Activated CD8-positive, alpha-beta memory T cell treated with anti-CD3 and anti-CD28 coated beads, Interleukin-2, amount 10 ng/mL, durations not matched to agents 7 days and 5 days (primary cell): ENCODE data around the gene CSNK1D. TPM values are rescaled to one million over a fixed set of nuclear protein-coding genes. Genes with fewer than 3 reads are reported as not detected.

Source experiments
- ATAC-seq: fragments of 150-1000 bp; cut with Tn5 transposase; one replicate; pipeline ENCODE4 v1.10.0; 2021; ENCODE audit warnings: moderate library complexity
- CTCF ChIA-PET: fragments of 350-600 bp; sonication (Branson Sonifier 250); formaldehyde crosslinking; loops from one replicate; lab custom pipeline; 2021; ENCODE audit warnings: antibody characterized with exemption; lab: Charles Lee
- DNase-seq: peaks from one replicate; pipeline ENCODE4 v3.0.0-alpha.2; 2020
- H3K27ac Mint-ChIP-seq: one replicate; pipeline ENCODE4 v1.8.0; 2021; ENCODE audit warnings: mild to moderate bottlenecking, mixed read lengths
- H3K27me3 Mint-ChIP-seq: one replicate; pipeline ENCODE4 v1.8.0; 2021; ENCODE audit warnings: mixed read lengths
- H3K36me3 Mint-ChIP-seq: one replicate; pipeline ENCODE4 v1.8.0; 2021; ENCODE audit warnings: mild to moderate bottlenecking, mixed read lengths
- H3K4me1 Mint-ChIP-seq: one replicate; pipeline ENCODE4 v1.8.0; 2021; ENCODE audit warnings: mixed read lengths
- H3K4me3 Mint-ChIP-seq: one replicate; pipeline ENCODE4 v1.8.0; 2021; ENCODE audit warnings: mild to moderate bottlenecking, moderate library complexity, mixed read lengths
- H3K9me3 Mint-ChIP-seq: one replicate; pipeline ENCODE4 v1.8.0; 2022; ENCODE audit warnings: low read depth, mixed read lengths
- total RNA-seq, 2 experiments: library from RNA; stranded (reverse); gene quantifications; one replicate each; pipeline ENCODE4 v1.2.3, GENCODE V29; 2021

The CSNK1D gene
- total RNA-seq, 2 experiments from 2014 or later = 120 to 139 TPM

DNA sequence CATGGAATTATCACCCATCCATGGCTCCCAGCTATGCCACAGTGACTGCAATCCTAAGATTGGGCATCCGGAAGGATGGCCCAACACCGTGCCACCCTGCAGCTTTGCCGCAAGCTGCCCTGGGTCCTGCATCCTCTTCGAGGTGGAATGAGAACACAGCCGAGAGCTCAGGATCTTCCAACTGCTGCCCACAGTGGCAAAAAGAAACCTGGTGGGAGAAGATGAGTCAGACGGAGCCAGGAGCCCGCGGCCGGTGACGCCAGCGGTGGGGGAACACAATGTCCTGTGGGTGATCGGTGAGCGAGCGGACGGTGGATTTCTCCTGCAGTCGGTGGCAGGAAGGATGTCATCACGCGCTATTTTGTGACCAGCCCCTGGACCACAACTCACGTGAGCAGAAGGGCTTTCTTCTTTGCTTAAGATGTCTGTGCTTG lies 23.8 kb upstream of the CSNK1D start:
- ATAC-seq (peak; percentile 18), DNase-seq (peak; percentile 96)
- H3K36me3 Mint-ChIP-seq = peaks cover 2% of the 10 kb centered on the region
- no peaks in the 10 kb centered on the region for H3K27me3 Mint-ChIP-seq
- peak overlapping the region; percentile 100 for H3K27ac Mint-ChIP-seq
- H3K4me3 Mint-ChIP-seq = peak overlapping the region; percentile 82
- peaks cover 83% of the 10 kb centered on the region for H3K4me1 Mint-ChIP-seq
- CTCF ChIA-PET = interaction anchor here (1.2 to 12.6 kb wide), 9 partner anchors 14 to 91 kb away, joined by 3 to 206 read pairs (median 5); partner anchors contain the start of genes CD7 and CSNK1D
- H3K9me3 Mint-ChIP-seq = no peaks in the 10 kb centered on the region

DNA sequence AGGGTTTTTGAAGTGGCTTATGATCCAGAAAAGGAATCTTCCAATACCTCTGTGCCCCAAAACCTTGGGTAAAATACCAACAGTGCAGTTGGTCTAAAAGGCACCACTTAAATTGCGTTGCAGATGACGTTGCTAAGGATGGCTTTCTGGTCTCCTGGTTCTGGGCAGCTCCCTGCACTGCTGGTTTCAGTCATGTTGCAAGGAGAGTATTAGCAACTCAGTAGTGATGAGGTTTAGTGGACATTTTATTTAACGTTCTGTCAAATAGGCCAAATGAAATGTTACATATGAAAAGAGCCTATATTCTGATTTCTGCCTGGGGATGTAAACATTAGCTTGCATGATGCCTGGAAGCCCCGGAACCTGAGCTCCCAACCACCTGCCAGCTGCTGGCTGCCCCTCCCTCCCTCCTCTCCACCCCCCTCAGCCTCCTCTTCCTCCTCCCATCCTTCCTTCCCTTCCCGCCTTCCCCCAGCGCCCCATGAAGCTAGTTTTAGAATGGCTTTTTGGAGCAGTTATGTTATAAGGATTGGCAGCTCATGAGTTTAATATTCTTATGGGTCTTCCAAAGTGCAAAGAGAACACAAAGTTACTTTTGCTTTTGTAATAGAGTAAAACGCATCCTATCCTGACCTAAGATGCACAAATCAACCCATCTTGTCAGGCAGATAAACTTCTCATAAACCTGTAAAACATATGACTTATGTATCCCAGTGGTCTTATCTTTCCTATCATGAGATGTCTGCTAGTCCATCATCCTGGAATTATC lies 23.2 kb upstream of the CSNK1D start:
- H3K27me3 Mint-ChIP-seq = no peaks in the 10 kb centered on the region
- H3K9me3 Mint-ChIP-seq = no peaks in the 10 kb centered on the region
- CTCF ChIA-PET = interaction anchor here (1.3 to 12.6 kb wide), 7 partner anchors 13 to 91 kb away, joined by 3 to 206 read pairs (median 5); partner anchors contain the start of genes CD7 and CSNK1D
- H3K36me3 Mint-ChIP-seq = peaks cover 2% of the 10 kb centered on the region
- DNase-seq = no peak
- no peak for ATAC-seq
- peak overlapping the region; percentile 100 for H3K27ac Mint-ChIP-seq
- H3K4me3 Mint-ChIP-seq = peak overlapping the region; percentile 82
- H3K4me1 Mint-ChIP-seq = peaks cover 81% of the 10 kb centered on the region

DNA sequence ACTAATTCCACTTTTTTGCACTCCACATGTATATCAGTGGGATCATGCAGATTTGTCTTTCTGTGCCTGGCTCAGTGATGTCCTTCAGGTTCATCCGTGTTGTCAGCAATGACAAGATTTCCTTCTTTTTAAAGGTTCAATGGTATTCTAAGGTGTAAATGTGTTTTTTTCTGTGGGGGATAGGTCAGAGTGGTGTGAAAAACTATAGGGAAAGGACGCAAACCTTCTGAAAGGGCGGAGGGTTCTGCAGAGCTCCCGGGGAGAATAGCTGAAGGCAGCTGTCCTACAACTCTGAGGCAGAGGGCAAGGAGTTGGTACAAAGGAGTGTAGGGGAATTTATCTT lies 21.9 kb upstream of the CSNK1D start:
- H3K4me3 Mint-ChIP-seq = peak overlapping the region; percentile 1
- H3K27ac Mint-ChIP-seq = no peak overlapping the region
- no peak for DNase-seq
- CTCF ChIA-PET = no interaction called here
- no peak for ATAC-seq
- peaks cover 2% of the 10 kb centered on the region for H3K36me3 Mint-ChIP-seq
- H3K27me3 Mint-ChIP-seq = no peaks in the 10 kb centered on the region
- H3K4me1 Mint-ChIP-seq = peaks cover 73% of the 10 kb centered on the region
- H3K9me3 Mint-ChIP-seq = no peaks in the 10 kb centered on the region

DNA sequence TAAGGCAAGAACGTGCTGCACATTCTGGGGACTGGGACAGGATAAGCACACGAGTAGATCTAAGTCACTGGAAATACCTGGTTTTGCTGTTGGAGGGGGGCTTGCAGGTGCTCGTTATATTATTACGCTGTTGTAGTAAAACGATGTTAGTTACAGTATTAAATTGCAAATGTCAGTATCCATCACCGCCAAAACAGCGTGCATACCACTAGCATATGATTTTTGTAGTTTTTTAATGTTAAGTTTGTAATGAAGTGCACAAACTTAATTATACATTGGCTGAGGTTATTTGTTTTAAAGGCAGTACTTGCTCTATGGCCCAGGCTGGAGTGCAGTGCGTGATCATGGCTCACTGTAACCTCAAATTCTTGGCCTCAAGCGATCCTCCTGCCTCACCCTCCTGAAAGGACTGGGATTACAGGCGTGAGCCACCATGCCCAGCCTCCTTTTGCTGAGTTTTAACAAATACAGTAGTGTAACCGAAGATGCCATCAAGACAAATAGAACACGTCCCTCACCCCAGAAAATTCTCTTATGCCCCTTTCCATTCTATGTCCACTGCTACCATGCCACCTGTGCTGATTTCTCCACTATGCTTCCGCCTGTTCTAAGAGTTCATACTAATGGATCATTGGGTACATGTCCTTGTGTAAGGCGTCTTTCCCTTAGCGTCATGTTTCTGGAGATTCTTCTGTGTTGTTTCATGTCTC lies 20.7 kb upstream of the CSNK1D start:
- H3K4me1 Mint-ChIP-seq = peaks cover 61% of the 10 kb centered on the region

DNA sequence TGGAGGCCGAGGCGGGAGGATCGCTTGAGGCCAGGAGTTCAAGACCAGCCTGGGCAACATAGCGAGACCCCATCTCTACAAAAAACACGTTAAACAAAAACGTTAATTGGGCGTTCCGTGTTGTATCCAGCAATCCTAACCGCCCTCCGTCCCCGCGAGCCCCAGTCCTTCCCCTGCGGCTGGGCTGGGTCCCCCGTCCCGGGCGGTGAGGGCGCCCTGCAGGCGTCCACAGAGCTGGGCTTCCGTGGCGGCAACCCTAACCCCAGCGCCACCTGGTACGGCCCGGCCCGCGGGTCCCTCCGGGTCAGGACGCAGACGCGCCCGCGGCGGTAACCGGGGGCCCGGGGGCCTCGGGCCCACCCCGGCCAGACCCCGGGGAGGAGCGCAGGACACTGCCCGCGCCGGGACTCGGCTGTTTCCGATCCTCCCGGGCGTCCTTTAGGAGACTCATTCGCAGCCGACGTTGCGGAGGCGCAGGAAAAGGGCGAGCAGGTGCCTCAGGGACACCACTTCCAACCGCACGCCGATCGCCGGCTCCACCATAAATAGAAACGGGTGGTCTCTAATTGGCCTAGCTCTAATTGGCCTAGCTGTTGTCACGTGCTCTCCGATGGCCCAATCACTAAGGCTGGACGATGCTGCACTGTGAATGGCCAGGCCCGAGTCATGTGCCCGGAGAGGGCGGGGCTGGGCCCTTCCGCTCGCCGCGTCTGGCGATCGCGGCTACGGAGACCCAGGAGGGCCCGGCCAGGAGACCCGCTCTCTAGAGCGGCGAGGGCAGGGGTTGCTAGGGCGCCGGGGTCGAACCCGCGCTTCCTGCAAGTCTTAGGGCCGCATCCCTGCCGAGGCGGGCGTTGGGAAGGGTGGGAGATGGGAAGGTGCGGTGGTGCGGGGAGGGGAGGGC lies 19.0 kb upstream of the CSNK1D start:
- CTCF ChIA-PET = interaction anchor here (0.7 to 2.2 kb wide), 8 partner anchors 9 to 63 kb away, joined by 3 to 14 read pairs (median 4); partner anchors contain the start of genes CD7 and CSNK1D
- Mint-ChIP-seq H3K9me3 (no peaks in the 10 kb centered on the region), H3K4me1 (peaks cover 44% of the 10 kb centered on the region), H3K4me3 (peak overlapping the region; percentile 75), H3K27ac (peak overlapping the region; percentile 84), H3K27me3 (no peaks in the 10 kb centered on the region), H3K36me3 (peaks cover 2% of the 10 kb centered on the region)
- DNase-seq (peak; percentile 98), ATAC-seq (peak; percentile 95)

More for the DNA sequence above, 20.7 kb upstream of the CSNK1D start:
- H3K27me3 Mint-ChIP-seq = no peaks in the 10 kb centered on the region
- DNase-seq = no peak
- CTCF ChIA-PET = no interaction called here
- H3K4me3 Mint-ChIP-seq = peak overlapping the region; percentile 74
- no peaks in the 10 kb centered on the region for H3K9me3 Mint-ChIP-seq
- no peak for ATAC-seq
- peak overlapping the region; percentile 77 for H3K27ac Mint-ChIP-seq
- peaks cover 2% of the 10 kb centered on the region for H3K36me3 Mint-ChIP-seq

DNA sequence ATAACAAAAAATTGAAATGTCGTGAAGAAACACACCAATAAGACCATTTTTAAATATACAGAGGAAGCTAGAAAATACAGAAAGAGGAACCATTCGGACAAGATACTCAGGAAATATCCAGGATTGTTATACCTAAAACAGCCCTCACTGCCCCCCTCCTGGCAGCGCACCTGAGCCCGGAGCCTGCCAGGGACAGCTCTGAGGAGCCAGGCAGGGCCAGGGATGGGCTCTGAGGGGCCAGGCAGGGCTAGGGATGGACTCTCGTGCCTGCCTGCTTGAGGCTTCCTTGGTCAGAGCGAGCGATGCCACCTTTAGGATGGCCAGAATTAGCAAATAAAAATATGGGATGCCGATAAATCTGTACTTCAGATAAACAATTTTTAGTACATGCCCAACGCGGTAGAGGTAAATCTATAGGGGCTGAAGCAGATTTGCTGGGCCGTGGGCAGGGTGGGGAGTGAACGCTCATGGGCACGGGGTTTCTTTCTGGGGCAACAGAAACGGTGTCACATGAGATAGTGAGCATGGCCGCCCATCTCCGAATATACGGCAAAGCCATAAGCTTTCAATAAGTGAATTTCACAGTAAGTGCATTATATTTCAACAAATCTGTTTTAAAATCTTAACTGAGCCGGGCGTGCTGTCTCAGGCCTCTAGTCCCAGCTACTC lies 18.2 kb upstream of the CSNK1D start:
- no peaks in the 10 kb centered on the region for H3K27me3 Mint-ChIP-seq
- DNase-seq (no peak), ATAC-seq (no peak)
- peak overlapping the region; percentile 75 for H3K4me3 Mint-ChIP-seq
- peaks cover 36% of the 10 kb centered on the region for H3K4me1 Mint-ChIP-seq
- H3K9me3 Mint-ChIP-seq = no peaks in the 10 kb centered on the region
- peak overlapping the region; percentile 59 for H3K27ac Mint-ChIP-seq
- CTCF ChIA-PET = interaction anchor here (0.8 to 2.2 kb wide), 8 partner anchors 9 to 62 kb away, joined by 3 to 14 read pairs (median 5); partner anchors contain the start of gene CD7
- peaks cover 2% of the 10 kb centered on the region for H3K36me3 Mint-ChIP-seq

DNA sequence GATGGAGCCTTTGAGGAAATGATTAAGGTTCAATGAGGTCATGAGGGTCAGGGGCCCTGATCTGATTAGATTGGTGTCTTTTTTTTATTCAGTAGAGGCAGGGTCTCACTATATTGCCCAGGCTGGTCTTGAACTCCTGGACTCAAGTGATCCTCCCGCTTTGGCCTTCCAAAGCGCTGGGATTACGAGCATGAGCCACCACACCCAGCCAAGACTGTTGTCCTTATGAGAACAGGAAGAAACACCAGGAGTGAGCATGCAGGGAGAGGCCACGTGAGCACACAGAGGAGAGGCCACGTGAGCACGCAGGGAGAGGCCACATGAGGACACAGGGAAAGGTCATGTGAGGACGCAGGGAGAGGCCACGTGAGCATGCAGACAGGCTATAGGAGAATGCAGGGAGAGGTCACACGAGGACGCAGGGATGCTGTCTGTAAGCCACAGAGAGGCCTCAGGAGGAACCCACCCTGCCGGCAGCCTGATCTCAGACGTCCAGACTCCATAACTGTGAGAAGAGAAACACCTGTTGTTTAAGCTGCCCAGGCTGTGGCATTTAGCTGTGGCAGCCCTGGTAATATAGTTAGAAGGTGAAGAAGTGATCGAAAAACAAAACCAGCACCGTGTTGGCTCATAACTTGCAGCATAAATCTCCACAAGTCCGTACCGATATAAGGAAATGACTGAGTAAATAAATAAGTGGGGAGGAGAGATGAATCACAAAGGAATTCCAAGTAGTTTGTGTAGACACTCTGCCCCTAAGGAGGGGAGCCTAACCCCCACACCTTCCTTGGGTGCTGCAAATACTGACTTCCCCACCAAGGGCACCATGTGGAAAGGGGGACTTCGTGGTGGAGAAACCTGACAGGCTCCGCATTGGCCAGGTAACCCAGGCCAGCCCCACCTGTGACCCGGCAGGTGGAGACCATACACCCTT lies 14.6 kb upstream of the CSNK1D start:
- Mint-ChIP-seq H3K4me3 (no peak overlapping the region), H3K27me3 (no peaks in the 10 kb centered on the region), H3K27ac (no peak overlapping the region), H3K9me3 (no peaks in the 10 kb centered on the region), H3K36me3 (no peaks in the 10 kb centered on the region), H3K4me1 (peaks cover 19% of the 10 kb centered on the region)
- CTCF ChIA-PET = no interaction called here
- DNase-seq (no peak), ATAC-seq (no peak)

DNA sequence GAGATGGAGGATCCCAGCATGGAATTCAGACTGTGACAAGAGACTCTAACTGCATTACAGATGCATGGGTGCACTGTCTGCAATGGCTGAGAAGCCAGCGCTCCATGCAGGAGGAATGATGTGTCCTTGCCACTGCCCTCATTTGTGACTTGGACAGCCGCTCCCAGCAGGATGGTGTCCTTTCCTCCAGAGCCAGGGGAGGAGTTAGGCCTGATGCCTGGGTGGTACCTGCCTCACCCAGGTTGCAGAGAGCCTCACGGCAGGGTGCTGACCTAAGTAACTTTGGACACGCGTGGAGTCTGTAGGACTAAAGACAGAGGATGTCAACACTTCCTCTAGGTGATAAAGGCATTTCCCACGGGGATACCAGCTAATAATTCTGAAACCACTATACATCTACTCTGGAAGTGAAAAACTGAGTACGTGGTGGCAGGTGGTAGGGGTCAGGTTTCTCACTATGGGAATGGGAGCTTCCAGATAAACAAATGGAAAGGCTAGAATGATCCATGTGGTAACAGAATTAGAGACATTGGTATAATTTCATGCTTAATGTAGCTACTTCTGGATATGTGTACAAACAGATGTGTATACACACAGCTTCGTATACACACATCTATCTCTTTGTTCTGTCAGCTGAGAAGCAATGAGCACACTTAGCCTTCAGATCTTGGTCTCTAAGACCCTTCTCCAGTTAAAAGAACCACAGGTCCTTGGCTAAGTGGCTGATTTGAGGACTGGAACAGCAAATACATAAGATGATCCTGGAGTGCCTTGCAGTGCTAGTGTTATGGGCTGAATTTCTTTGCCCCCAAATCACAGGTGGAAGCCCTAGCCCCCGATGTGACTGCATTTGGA lies 13.7 kb upstream of the CSNK1D start:
- Mint-ChIP-seq H3K36me3 (no peaks in the 10 kb centered on the region), H3K27ac (no peak overlapping the region), H3K27me3 (no peaks in the 10 kb centered on the region), H3K4me1 (peaks cover 25% of the 10 kb centered on the region), H3K9me3 (no peaks in the 10 kb centered on the region), H3K4me3 (no peak overlapping the region)
- no peak for DNase-seq
- CTCF ChIA-PET = interaction anchor here (0.6 kb wide), 1 partner anchor 81 kb away, joined by 4 read pairs; no protein-coding TSS in a partner anchor
- no peak for ATAC-seq

DNA sequence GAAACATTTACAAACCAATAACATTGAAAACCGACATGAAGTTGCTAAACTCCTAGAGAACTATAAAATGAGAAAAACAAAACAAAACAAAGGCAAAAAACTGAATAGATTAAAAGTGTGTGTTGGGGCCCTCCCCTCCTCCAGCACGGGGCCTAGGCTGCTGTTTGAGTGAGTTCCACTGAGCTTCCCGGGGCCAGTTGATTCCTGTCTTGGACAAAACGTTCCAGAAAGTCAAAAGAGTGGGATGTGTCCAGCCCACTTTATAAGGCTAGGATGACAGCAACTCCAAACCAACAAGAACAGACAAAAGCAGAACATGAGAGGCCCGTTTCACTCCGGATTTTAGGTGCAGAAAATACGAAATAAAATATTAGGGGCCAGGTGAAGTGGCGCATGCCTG lies 11.6 kb upstream of the CSNK1D start:
- no peak overlapping the region for H3K27ac Mint-ChIP-seq
- CTCF ChIA-PET = interaction anchor here (0.8 kb wide), 1 partner anchor 16 kb away, joined by 3 read pairs; no protein-coding TSS in a partner anchor
- no peaks in the 10 kb centered on the region for H3K9me3 Mint-ChIP-seq
- H3K36me3 Mint-ChIP-seq = no peaks in the 10 kb centered on the region
- H3K4me3 Mint-ChIP-seq = no peak overlapping the region
- ATAC-seq = no peak
- DNase-seq = no peak
- no peaks in the 10 kb centered on the region for H3K27me3 Mint-ChIP-seq
- peaks cover 35% of the 10 kb centered on the region for H3K4me1 Mint-ChIP-seq

DNA sequence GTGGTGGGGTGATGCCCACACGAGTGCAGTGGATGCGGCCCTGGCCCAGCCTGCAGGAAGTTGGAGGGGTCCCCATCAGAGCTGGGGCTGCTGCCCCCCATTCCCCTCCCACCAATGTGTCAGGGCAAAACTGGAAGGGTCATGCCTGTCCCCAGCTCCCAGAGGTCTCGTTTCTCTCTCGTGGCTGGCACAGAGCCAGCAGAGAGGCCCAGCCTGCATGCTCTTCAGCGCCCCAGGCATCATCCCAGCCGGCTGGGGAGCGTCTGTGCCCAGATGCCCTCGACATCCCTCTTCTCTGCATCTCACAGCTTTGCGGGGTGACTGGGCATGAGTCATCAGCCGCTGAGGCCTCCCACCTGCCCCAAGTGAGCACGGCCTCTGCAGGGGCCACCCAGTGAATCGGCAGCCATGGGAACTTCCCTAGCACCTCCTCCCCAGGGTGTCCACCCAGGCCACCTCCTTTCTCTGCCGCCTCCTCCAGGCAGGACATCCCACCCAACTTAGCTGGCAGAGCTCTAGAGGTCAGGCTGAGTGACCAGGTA lies 9.8 kb upstream of the CSNK1D start:
- Mint-ChIP-seq H3K9me3 (no peaks in the 10 kb centered on the region), H3K27me3 (no peaks in the 10 kb centered on the region), H3K4me3 (no peak overlapping the region), H3K4me1 (peaks cover 35% of the 10 kb centered on the region), H3K27ac (no peak overlapping the region), H3K36me3 (no peaks in the 10 kb centered on the region)
- ATAC-seq (peak; percentile 69), DNase-seq (peak; percentile 67)
- CTCF ChIA-PET = interaction anchor here (1.2 to 2.0 kb wide), 5 partner anchors 8 to 47 kb away, joined by 3 to 7 read pairs (median 5); no protein-coding TSS in a partner anchor
